Adrenal gland (tissue), 5 donors: Measurements from ENCODE around the gene IBA57.

Experiments used
- POLR2A ChIP-seq, 2 donors: fragments of 450-650 bp; IDR thresholded peaks; one replicate each; pipeline ENCODE4 v1.6.1; 2017; ENCODE audit warnings: antibody characterized with exemption in 2 of 2, mild to moderate bottlenecking in 2 of 2, moderate library complexity in 1 of 2
- TF ChIP-seq, protein P1 (sequence below), 6 experiments: fragments of 450-650 bp in 4 of 6; fragments of 200-600 bp in 2 of 6; sonication (generic) in 1 of 6; IDR thresholded peaks; 1 replicate in 5 of 6; 2 replicates in 1 of 6; pipeline versions ENCODE4 v1.5.1 to v1.8.0; 2016 to 2021; ENCODE audit warnings: antibody characterized with exemption in 6 of 6, mild to moderate bottlenecking in 2 of 6, moderate library complexity in 1 of 6
- donor health status: DM: no; HTN: no; CAD: no.

DNA sequence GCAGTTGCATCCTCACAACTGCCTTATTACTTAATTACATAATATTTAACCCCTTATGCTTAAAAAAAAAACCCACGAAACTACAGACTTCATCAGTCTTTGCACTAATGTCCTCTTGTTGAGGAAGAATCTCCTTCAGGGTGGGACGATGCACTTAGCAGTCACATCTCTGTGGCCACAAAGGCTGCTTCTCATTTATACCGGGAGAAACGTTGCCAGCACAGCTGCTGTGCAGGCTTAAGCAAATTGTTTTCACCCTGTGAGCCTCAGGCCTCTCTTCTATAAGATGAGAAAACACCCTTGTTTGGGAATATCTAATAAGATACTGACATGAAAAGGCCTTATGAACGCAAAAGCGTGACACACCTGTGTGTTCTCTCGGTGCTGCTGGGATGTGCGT is 39.4 kb downstream of the IBA57 start:
- TF ChIP-seq, protein P1, sequence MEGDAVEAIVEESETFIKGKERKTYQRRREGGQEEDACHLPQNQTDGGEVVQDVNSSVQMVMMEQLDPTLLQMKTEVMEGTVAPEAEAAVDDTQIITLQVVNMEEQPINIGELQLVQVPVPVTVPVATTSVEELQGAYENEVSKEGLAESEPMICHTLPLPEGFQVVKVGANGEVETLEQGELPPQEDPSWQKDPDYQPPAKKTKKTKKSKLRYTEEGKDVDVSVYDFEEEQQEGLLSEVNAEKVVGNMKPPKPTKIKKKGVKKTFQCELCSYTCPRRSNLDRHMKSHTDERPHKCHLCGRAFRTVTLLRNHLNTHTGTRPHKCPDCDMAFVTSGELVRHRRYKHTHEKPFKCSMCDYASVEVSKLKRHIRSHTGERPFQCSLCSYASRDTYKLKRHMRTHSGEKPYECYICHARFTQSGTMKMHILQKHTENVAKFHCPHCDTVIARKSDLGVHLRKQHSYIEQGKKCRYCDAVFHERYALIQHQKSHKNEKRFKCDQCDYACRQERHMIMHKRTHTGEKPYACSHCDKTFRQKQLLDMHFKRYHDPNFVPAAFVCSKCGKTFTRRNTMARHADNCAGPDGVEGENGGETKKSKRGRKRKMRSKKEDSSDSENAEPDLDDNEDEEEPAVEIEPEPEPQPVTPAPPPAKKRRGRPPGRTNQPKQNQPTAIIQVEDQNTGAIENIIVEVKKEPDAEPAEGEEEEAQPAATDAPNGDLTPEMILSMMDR (IDR thresholded peaks at IDR 0.05) = no peak
- TF ChIP-seq POLR2A (IDR thresholded peaks at IDR 0.05) = no peak
